Medulla oblongata (tissue), 1 donor: ENCODE data around the gene CCDC69.
"Not testable (repeated sequence)": the region's sequence is repeated elsewhere in the genome, so short reads cannot be mapped to it uniquely, and the experiment has no call there.

Source experiments
- DNase-seq: peaks from one replicate; pipeline ENCODE4 v3.0.0-alpha.2; 2015; ENCODE audit errors: extremely low spot score

The CCDC69 gene

GRCh38 chr5:151223447-151224264 is at the start of gene CCDC69:
TSS of gene CCDC69 (minus strand) at chr5:151224092. CDS start at chr5:151223970, 122 bp downstream.
- DNase-seq = peak; percentile 77

GRCh38 chr5:151271336-151271735 is 47.4 kb upstream of the CCDC69 start:
- no peak for DNase-seq

GRCh38 chr5:151270599-151270998 is 46.7 kb upstream of the CCDC69 start:
- no peak for DNase-seq

GRCh38 chr5:151267491-151268260 is 43.8 kb upstream of the CCDC69 start:
- DNase-seq = no peak

GRCh38 chr5:151264113-151264512 is 40.2 kb upstream of the CCDC69 start:
- DNase-seq = no peak

GRCh38 chr5:151262532-151262931 is 38.6 kb upstream of the CCDC69 start:
- no peak for DNase-seq

- no peak for DNase-seq
Measured at GRCh38 chr5:151259931-151260330, 36.0 kb upstream of the CCDC69 start.

GRCh38 chr5:151258816-151259215 is 34.9 kb upstream of the CCDC69 start:
- DNase-seq = no peak

- DNase-seq = peak; percentile 51
Measured at GRCh38 chr5:151258201-151258611, 34.3 kb upstream of the CCDC69 start.

GRCh38 chr5:151257731-151258181 is 33.9 kb upstream of the CCDC69 start:
- peak; percentile 56 for DNase-seq

GRCh38 chr5:151255621-151256286 is 31.9 kb upstream of the CCDC69 start:
- peak; percentile 57 for DNase-seq

- DNase-seq = not testable (repeated sequence)
Measured at GRCh38 chr5:151254990-151255389, 31.1 kb upstream of the CCDC69 start.

- no peak for DNase-seq
Measured at GRCh38 chr5:151254556-151254955, 30.7 kb upstream of the CCDC69 start.

- peak; percentile 38 for DNase-seq
Measured at GRCh38 chr5:151253605-151253950, 29.7 kb upstream of the CCDC69 start.

GRCh38 chr5:151252762-151253604 is 29.1 kb upstream of the CCDC69 start, which contains the start of gene GM2A:
TSS of gene GM2A (plus strand) at chr5:151253185. CDS start at chr5:151253217, 32 bp downstream.
- peak; percentile 100 for DNase-seq

GRCh38 chr5:151251621-151252020 is 27.7 kb upstream of the CCDC69 start:
- DNase-seq = no peak

GRCh38 chr5:151251001-151251551 is 27.2 kb upstream of the CCDC69 start:
- no peak for DNase-seq

- DNase-seq = no peak
Measured at GRCh38 chr5:151250346-151251000, 26.6 kb upstream of the CCDC69 start.

- DNase-seq = no peak
Measured at GRCh38 chr5:151249281-151249680, 25.4 kb upstream of the CCDC69 start.

GRCh38 chr5:151248651-151249050 is 24.8 kb upstream of the CCDC69 start:
- no peak for DNase-seq
